CD4-positive, alpha-beta T cell treated with Interleukin-15 for 1 hour (primary cell): ENCODE results near the gene CLINT1.

ENCODE experiments used
- DNase-seq: peaks from one replicate; pipeline ENCODE4 v3.0.0-alpha.2; 2020

The CLINT1 gene

DNA sequence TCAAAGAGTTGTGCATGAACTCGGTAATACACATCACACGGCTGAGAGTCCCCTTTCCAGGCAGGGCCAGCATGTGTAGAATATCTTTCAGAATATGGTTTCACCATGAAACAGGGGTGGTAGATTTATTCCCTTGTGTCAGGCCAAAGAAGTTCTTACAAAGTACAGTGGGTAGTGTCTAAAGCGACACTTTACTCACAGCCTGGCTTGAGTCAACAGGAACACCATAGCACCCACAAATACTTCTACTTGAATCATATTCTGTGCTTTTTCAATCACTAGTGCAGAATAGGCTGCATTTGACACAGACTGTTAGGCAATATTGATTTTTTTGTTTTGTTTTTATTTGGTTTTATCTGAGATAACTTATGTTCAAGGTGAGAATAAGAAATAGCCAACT lies 102.8 kb downstream of the CLINT1 start:
- DNase-seq: no peak

DNA sequence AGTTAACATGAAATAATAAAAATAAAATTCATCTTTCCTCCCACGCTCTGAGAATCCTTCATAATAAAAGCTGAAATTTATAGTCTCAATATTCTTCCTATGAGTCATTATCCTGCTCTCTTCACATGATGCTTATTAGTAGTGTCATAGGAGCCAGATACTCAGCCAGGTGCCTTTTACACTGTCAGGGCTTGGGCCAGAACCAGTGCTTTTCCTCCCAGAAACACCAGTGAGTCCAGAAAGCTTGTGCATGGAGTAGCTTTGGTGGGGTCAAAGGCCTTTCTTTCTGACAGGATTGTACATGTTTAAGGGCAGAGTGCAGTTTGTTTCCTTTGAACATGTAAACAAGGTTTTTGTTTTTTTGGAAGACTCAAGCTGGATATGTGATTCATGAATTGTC lies 108.6 kb downstream of the CLINT1 start:
- DNase-seq: no peak

DNA sequence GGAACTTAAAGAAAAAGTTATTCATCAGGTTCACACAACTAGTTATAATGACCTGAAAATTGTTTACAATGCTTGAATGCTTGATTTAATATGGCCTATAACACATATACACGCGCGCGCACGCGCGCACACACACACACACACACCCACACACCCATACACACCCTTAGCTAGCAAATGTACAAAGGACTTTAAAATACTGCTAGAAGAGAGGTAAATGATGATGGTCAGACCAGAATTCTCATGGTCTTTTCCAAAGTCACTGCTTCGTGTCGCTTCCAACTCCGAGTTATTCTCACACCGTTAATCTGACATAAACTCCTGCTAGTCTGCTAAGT lies 109.5 kb downstream of the CLINT1 start:
- DNase-seq: no peak

DNA sequence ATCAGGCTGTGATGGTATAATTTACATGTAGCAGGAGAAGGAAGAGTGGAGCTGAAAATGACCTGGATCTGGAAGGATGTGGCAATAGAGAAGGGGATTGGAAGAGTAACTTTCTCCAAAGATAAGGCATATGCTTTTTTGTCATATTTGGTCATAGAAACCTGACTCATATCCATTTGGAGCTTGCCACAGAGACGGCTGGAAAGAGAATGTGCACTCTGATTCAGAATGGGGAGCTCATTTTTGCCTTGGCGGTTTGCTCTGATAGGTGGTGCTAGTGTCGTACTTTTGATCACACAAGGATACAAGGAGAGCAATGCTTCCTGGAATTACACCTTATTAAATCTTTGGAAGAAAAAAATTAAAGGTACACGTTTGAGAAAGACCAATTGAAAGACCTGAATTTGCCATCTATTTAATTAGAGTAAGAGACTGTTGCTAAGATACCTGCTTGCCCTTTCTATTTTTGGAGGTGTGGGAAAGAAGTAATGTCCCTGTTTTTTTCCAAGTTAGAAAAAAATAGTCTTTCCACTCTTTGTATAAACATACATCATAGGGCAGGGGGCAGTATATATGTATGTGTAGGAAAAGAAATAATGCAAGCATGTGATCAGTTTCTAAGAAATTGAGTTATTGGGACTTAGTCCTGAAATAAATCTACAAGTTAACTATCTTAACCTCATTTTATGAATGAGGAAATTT lies 110.0 kb downstream of the CLINT1 start:
- no peak for DNase-seq

DNA sequence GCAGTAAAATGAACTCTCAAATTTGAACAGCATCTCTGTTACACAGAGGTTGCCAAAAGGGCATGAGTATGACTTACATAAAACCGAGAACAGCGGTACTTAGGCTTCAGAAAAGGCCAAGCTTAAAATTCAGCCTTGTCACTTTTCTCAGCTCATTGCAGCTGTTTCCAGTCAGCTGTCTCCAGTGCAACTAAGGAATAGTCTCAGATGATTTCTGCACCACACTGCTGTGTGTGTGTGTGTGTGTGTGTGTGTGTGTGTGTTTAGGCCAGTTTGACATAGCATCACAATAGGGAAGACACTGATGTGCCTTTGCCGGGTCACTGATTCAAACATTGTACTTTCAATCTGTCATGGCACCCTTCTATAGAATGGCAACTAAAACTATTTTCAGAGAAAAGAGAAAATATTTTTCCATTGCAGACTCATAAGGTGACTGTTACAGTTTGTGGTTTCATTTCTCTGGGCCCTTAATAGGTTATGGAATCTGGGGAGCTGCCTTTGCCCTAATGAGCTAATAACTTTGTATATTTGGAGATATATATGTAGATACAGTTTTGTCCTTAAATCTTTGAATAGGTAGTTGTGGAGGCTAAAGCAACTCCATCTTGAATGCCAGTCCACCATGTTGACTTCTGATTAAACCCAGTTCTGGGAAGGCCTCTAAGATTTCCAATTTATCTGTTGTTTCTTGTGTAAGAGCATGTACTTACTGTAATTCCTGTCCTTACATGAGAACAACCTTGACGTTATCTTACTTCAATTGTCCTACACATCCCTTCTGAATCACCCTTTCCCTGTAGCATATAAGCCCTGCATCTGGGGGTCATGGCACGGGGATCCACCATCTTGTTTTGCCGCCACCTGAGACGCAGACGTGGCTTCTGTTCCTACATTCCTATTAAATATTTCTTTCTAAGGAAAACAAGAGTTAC lies 110.9 kb downstream of the CLINT1 start:
- DNase-seq: no peak

DNA sequence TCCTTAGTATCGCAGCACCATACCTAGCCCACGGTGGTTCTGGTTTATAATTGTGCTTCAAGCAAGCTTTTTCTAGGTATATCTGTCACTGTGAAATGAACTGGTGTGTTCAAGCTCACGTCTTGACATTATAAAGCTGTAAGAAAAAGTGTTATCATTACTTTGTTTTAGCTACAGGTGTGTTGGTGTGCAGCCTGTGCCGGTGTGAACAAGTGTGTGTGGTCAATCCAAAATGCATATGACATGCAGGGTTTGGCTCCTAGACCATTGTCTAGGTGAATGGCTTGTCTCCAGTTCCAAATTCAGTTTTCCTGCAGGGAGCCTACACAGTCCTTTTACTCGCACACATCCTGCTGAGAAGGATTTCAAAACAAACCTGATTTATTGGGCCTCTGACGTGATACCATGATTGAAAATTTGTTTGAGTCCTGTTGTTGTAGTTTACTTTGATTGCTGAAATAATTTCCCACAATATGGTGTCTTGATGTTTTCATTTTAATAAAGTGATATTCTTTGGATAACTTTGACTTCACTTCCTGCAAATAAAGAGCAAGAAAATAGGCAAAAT lies 111.7 kb downstream of the CLINT1 start:
- no peak for DNase-seq

DNA sequence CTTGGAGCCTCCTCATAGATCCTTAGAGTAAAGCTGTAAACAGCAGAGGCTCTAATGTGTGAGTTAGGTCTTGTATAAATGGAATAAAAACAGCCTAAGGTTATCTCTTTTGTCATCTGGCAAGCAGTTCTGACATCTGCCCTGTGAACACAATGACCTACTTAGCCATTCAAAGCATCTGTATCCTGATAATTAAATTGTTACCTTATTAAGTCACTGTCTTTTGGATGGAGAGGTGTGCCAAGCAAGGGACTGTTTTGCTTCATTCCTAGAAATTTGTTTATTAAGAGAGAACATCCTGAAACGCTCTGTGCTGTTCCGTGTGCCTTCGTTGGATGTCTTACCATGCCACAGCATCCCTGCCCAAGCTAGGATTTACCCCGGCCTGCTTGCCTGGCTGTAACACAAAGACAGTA lies 113.9 kb downstream of the CLINT1 start:
- DNase-seq: no peak

DNA sequence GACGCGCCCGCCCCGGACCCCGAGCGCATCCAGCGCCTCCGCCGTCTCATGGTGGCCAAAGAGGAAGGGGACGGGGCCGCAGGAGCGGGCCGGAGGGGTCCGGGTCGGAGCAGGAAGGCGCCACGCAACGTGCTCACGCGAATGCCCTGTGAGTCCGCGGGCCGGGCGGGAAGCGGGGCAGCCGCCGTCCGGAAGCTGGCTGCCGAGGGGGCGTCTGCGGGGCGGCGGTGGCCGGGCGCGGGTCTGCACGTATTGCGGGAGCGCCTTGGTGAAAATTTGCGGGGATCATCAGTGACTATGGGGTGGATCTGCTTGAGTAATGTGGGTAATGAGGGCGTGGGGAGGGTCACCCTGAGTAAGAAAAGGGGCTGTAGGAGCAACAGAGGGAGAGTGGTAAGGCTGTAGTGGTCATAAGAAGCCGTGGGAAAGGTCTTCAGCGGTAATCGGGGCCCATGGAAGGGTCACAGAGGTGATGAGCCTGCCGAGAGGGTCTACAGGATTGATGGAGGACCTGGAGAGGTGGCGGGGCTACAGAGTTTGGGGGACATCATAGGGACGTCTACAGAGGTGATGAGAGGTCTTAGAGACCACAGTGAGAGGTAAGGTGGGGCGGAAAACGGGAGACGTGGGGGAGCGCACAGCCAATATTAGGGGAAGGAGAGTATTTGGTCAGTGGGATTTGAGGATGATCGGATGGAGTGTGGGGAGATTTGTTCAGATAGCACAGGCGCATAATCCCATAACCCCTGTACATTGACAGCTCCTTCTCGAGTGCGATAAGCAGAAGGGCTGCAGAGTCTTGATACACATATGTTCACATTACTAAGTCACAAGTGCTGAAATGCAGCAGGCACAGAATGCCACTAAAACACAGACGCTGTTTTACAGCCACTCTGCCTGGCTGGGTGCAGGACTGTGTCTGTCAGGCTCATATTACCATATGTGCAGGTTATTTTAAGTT lies 114.6 kb downstream of the CLINT1 start:
- no peak for DNase-seq

DNA sequence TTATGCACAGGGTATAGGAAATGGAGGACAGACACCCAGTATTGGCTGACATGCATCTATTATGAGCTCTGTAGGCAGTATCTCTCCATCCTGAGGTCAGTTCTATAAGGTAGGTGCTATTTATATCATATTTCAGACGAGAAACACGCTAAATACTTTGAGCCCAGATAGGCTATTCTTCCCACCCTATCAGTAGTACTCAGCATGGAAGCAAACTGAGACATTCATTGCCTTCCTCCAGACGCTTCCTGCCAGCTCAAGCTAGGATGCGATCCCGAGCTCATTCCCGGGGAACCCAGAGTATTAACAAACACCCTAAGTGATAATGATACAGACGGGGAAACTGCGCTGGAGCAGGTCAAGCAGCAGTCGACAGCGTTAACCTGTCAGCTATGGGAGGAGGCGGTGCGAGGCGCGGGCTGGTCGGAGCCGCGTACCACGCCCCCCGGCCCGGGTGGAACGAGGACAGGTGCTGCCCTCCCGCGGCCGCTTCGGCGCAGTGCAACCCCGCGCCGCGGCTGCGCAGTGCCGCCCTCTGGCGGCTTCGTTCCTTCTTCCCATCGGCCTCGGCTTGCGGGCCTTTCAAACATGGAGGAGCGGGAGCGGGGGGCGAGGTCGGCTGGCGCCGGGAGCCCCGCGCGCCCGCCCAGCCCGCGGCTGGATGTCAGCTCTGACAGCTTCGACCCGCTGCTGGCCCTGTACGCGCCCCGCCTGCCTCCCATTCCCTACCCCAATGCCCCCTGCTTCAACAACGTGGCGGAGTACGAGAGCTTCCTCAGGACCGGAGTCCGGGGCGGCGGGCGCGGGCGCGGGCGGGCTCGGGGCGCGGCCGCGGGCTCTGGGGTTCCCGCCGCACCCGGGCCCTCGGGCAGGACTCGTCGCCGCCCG lies 115.5 kb downstream of the CLINT1 start, which contains the start of gene LSM11:
LSM11 (plus strand) TSS at position 550 of the 888 bp plus-strand sequence; CDS start at position 589, 39 bp downstream.
- peak; percentile 88 for DNase-seq

DNA sequence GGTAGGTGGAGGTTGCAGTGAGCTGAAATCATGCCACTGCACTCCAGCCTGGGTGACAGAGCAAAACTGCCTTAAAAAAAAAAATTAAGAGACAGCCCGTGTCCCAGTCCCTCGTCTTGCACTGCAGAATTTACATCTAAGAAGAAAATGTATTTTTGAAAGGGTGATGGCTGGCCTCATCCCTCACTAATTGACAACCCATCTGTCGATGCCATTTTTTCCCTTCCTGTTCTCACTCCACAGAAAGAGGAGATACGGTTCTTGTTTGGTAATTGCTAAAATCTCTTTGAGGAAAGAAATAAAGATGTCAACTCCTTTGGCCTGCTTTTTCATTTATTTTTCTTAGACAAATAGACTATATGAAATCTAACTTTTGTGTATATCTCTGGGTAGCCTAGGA lies 117.8 kb downstream of the CLINT1 start:
- no peak for DNase-seq

DNA sequence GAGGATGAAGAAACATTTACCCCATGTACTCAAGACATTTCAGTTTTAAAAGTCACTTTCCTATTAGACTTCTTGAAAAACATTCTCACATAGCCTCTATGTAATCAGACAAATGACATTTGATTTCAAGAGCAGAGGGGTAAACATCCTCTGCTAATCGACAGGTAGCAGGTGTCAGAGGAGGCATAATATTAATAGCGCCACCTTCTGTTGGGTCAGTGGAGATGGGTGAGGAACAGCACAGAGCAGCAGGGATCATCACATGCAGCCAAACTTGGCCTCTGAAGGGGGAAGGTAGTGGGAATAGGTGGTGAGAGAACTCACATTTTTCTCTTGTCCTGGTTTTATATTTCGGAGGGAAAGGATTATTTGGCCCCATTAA lies 118.7 kb downstream of the CLINT1 start:
- DNase-seq: peak; percentile 19

DNA sequence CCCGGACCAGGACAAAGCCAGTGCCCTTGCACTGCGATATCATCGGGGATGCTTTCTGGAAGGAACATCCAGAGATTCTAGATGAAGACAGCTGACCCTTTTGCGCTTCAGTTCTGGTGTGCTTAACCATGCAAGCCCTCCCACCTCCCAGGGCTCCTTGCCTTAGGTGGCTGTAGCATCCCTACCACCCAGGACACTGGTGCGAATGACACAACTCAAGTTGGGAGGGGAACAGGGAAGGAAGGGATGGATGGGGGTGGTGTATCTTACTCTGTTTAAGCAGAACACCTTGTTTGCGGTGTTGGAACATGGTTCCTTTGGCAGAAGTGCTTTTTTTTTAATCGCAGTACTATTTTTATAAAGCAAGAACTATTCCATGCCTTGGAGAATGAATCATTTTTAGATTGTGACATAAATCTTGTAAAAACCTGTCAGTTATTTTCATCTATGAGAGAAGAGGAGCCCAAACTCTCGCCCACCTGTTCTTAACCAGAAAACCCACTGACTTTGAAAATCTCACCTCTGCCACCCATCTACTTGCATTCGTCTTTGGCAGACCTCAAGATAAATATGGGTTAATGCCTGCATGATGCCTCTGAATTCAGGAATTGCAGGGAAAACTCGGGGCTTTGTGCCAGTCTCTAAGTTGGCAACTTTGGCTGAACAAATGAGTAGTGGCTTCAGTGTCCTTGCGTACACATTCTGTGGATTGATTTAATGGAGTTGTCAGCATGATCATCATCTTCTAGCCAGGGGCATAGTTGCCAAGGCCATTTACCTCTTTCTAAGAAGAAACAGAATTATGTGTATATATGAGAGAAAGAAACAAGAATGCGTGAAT lies 119.3 kb downstream of the CLINT1 start:
- no peak for DNase-seq

DNA sequence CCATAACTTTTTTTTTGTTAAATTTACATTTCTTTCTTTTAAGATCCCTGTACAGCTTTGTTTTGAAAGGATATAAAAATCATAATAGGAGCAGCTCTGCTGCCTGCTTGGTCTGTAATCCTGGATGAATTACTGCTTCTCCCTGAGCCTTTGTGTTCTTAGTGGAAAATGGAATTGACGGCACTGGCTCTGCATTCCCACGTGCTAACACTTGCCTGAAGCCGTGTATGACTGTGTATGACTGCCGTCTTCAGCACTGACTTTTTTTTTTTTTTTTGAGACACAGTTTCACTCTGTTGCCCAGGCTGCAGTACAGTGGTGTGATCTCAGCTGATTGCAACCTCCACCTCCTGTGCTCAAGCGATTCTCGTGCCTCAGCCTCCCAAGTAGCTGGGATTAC lies 123.0 kb downstream of the CLINT1 start:
- DNase-seq: no peak
